Fibroblast of skin of back (primary cell): ENCODE measurements around the gene SAMM50.
"Not testable (repeated sequence)": the region's sequence is repeated elsewhere in the genome, so short reads cannot be mapped to it uniquely, and the experiment has no call there.

Experiments used
- DNase-seq: peaks from one replicate; pipeline ENCODE4 v3.0.0-alpha.2; 2013

Gene SAMM50

GRCh38 chr22:44003405-44004103 lies 48.3 kb downstream of the SAMM50 start:
- no peak for DNase-seq

- DNase-seq: no peak
Observed at GRCh38 chr22:44004104-44004460, 48.8 kb downstream of the SAMM50 start.

- no peak for DNase-seq
Observed at GRCh38 chr22:44005524-44005923, 50.3 kb downstream of the SAMM50 start.

GRCh38 chr22:44012162-44012561 lies 56.9 kb downstream of the SAMM50 start:
- DNase-seq: no peak

GRCh38 chr22:44012591-44012990 lies 57.3 kb downstream of the SAMM50 start:
- DNase-seq: no peak

DNA sequence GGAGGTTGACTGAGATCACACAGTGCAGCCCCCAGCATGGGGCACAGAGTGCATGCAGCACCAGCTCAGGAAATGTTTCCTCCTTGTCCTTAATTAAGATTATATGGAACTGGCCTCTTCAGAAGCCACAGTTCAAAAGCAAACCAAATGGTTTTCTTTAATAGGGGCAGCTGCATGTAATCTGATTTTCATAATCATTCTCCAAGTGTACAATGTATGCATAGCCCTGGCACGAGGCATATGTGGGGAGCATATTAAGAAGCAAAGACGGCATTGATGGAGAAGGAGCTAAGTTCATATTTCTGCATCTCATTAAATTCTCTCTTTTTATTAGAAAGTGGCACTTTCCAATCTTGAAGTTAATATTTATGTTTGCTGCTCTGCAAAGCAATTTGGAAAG lies 59.0 kb downstream of the SAMM50 start:
- DNase-seq: no peak

GRCh38 chr22:44016586-44016985 lies 61.3 kb downstream of the SAMM50 start:
- not testable (repeated sequence) for DNase-seq

DNA sequence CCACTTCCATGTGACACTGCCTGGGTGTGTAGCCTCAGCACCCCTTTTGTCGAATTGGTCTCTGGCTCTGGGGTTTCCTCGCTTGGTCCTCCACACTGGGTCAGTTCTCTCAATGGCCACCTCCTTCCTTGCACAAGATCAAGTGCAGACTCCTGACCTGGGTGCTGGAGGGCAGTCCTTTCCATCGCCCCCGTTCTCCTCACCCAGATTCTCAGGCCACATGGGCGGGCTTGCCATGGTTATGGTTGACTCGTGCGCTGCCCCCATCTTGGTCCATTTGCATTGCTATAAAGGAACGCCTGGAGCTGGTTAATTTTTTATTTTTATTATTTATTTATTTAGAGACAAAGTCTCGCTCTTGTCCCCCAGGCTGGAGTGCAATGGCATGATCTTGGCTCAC lies 63.4 kb downstream of the SAMM50 start:
- DNase-seq: no peak

- no peak for DNase-seq
Observed at GRCh38 chr22:44019416-44019815, 64.2 kb downstream of the SAMM50 start.

GRCh38 chr22:44019846-44020245 lies 64.6 kb downstream of the SAMM50 start:
- no peak for DNase-seq

DNA sequence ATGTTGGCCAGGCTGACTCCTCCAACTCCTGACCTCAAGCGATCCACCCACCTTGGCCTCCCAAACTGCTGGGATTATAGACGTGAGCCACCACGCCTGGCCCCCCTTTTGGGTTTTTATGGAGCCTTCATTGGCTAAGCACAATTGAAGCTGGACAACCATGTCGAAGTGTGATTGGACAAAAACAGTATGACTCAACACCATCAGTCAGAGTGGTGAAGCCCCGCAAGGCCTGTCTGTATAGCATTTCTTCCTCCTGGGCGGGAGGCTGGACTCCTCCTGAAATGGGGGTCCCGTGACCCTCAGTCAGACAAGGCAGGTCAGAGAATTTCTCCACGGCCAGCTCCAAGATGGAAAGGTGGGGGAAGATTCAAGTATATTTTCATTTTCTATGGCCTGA lies 65.7 kb downstream of the SAMM50 start:
- peak; percentile 26 for DNase-seq

GRCh38 chr22:44023404-44024287 lies 68.4 kb downstream of the SAMM50 start:
- DNase-seq: peak; percentile 63

GRCh38 chr22:44024288-44024921 lies 69.2 kb downstream of the SAMM50 start, which contains the start of gene PARVB:
Gene PARVB, plus strand, starts transcription at chr22:44024302. Its CDS starts 38 bp downstream, at chr22:44024340.
- DNase-seq: peak; percentile 34

GRCh38 chr22:44025171-44026065 lies 70.2 kb downstream of the SAMM50 start:
- no peak for DNase-seq

DNA sequence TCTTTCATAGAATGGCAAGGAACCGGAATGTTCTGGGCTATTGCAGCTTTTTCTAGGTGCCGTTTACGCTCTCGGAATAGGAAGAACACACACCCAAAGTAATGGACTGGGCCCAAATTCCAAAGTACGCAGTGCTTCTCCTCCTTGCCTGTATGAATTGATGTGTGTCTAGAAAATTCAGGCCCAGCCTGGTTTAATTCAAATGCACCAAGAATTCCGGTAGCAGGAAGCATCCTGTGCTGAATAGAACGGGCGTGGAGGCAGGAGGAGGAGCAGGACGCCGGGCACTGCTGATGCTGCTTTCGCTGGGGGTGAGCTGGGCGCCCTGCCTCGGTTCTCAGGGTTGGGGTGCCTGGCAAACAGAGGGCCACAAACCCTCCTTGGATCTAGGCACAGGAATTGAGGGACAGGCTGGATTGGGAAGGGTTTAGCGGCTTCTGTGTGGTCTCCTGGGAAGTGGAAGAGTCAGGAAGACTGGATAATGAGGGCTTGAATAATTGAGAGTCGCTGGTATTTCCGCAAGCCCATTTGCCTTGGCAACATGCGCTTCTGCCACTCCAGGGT lies 70.9 kb downstream of the SAMM50 start:
- no peak for DNase-seq

DNA sequence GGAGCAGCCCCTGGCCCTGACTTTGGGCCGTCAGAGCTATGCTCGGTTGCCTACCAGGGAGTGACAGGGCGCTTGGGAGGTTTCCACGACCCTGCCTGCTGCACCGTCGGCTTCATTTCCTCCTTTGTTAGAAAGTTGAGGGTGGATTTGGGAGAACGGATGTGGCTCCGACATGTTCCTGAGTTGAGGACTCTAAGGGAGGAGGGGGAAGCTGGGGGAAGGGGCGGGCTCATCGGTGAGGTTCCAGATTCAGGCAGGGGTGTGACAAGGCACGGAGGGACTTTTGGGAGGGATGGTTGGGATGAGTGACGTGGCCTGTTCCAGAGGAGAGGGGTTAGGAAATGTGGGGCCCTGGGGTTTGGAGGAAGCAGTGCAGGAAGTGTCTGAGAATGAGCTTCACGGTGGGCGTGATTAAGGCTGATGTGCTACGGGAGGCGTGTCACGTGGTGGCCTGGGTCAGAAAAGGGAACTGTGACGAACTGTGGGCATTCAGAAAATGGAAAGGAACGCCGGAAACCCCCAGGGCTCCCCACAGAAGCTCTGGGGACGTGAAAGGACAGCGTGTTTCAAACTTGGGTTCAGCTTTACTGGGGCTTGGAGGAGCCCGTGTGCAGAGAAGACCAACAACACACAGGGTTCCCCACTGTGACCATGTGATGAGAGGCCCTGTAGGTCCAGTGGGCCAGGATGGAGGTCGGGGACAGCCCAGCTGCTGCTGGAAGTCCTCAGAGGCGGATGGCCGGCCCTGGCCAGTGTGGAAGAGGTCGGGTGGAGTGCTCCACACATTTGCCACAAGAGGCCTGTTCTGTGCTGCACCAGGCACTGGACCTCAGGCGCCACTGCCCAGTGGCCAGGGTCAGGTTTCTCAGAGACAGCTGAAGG lies 71.6 kb downstream of the SAMM50 start:
- peak; percentile 56 for DNase-seq

DNA sequence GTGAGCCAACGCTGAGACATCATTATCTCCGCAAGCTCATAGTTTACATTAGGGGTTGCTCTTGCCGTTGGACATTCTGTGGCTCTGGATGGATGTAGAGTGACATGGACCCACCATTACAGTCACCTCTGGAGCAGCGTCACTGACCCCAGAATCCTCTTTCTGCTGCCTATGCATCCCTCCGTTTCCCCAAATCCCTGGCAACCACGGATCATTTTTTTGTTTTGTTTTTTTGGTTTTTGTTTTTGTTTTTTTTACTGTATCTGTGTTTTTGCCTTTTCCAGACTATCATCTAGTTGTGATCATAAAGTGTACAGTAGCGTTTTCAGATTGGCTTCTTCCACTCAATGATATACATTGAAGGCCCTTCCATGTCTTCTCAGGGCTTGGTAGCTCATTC lies 72.8 kb downstream of the SAMM50 start:
- DNase-seq: no peak

- DNase-seq: no peak
Observed at GRCh38 chr22:44029069-44029468, 73.8 kb downstream of the SAMM50 start.

DNA sequence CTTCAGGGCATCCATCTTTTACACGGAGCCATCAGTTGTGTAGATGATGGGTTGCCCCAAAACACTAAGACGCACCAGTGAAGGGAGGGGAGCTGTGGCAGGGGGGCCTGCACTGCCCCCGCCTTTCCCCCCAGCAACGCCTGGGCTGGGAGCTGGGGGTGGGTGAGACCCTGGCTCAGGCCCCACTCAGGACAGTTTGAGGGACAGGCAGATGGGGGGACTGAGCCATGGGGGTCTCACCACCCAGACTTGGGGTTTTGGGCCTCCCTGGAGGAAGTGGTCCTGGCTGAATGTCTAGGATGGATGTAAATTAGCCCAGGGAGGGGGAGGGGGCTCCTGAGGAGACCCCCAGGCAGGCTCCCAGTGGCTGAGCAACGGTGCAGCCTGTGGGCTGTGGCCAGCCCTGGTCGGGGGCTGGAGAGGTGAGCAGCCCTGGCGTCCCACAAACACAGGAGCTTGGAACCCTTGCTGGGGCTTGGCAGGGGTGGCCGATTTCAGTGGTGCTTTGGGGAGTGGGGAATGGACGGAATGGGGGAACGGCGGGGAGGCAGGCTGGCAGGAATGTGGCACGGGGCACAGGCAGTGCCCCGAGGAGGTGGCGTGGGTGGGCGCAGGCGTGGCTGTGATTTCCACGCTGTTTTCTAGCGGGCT lies 74.9 kb downstream of the SAMM50 start:
- no peak for DNase-seq

DNA sequence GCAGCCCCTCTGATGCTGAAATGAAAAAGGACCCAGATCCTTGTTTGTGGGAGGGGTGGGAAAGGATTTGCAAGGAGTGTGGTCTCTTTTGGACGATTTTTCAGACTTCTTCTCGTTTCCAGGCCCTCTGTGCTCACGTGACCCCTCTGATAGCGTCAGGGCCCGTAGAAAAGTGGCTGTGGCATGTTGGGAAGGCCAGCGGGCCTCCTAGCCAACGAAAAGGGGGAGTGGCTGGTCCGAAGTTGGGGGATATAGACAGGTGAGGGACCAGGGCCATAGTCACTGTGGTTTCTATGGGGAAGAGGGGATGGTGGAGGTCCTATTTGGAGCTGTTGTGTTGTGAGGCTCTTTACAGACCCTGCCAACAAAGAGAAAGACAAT lies 75.5 kb downstream of the SAMM50 start:
- DNase-seq: no peak
